ENCODE measurements around the gene YAF2. TPM values are rescaled to one million over a fixed set of nuclear protein-coding genes. Genes with fewer than 3 reads are reported as not detected.

YAF2 gene
- total RNA-seq, 4 donors from 2014 or later, result 8.7 to 17.8 (median 15.2) TPM

GRCh38 chr12:42162193-42162592 is 75.9 kb downstream of the YAF2 start:
- no peak for TF ChIP-seq CTCF (IDR thresholded peaks at IDR 0.05)
- TF ChIP-seq POLR2A (IDR thresholded peaks at IDR 0.05), result no peak
- intact Hi-C loops (cut with DNase I; ENCODE audit: low total_unique reads), result no loop called here
- no peak overlapping the region for H3K4me3 ChIP-seq (ENCODE audit: low read depth, poor library complexity, severe bottlenecking)
- DNase-seq (ENCODE audit: low spot score in 2 of 2), result no peak

DNA sequence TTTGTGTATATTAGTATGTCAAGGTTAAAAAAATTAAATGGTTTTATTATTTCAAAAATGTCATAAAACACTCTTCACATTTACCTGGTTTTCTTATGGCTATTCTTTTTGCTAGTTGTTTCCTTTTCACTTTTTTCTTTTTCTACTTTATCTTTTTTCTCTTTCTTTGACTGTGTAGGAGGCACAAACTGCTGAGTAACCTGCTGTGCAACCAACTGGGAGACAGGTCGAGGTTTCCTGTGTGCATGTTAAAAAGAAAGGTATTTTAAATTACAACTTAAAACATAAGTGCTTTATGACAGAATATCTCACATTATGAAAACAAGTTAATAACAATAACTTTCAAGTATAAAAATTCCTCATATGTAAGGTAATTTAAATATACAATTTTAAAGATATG is 76.5 kb downstream of the YAF2 start:
- no peak overlapping the region for H3K4me3 ChIP-seq (ENCODE audit: low read depth, poor library complexity, severe bottlenecking)
- intact Hi-C loops (cut with DNase I; ENCODE audit: low total_unique reads), result no loop called here
- 84 to 86% methylated on average over 1 of the region's 1 CpG for WGBS, 2 donors
- no peak for DNase-seq (ENCODE audit: low spot score in 2 of 2)
- TF ChIP-seq CTCF (IDR thresholded peaks at IDR 0.05), result no peak
- no peak for TF ChIP-seq POLR2A (IDR thresholded peaks at IDR 0.05)

DNA sequence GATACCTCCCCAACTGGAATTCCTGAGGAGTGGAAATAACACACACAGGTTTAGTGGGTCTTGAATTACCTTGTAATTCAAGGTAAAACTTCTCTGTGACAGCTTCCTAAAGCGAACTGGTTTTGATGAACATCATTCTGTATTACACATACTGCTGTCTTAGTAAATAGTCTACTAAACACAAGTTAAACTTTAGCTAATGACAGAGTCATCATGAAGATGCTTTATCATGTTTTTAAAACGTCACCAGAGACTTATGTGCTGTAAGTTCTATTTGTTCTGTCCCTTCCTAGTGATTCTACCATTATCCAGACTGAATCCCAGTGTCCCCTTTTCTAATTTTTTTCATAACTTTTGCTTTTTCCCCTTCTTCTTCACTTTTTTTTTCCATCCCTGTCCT is 81.8 kb downstream of the YAF2 start:
- no peak overlapping the region for H3K4me3 ChIP-seq (ENCODE audit: low read depth, poor library complexity, severe bottlenecking)
- TF ChIP-seq CTCF (IDR thresholded peaks at IDR 0.05) (no peak), POLR2A (IDR thresholded peaks at IDR 0.05) (no peak)
- intact Hi-C loops (cut with DNase I; ENCODE audit: low total_unique reads), result no loop called here
- no peak for DNase-seq (ENCODE audit: low spot score in 2 of 2)
- 87 to 89% methylated on average over 2 of the region's 2 CpGs for WGBS, 2 donors

DNA sequence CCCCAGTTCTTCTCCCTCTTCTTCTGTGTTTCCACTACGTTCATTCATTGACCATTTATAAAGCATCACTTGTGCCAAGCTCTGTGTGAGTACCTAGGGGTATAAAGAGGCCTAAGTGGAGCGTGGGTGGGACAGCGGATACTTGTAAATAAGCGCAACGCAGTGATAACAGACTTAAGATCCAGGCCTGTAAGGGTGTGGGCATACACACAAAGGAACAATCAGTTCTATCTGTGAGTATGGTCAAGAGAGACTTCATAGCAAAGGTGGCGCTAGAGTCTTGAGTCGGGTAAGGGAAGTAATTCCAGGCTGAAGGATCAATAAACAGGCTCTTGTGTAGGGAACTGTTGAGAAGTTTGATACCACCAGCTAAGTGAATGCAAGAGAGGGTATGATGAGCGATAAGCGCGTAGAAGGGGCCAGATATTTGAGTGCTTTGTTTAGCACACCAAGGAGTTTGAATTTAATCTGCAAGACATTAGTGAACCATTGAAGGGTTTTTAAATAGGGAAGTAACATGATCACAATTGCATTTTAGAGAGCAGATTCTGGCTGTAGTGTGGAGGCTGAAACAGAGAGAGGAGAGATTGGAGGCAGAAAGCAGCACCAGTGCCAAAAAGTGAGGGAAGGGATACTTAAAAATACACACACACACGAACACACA is 92.4 kb downstream of the YAF2 start:
- no peak for DNase-seq (ENCODE audit: low spot score in 2 of 2)
- intact Hi-C loops (cut with DNase I; ENCODE audit: low total_unique reads), result no loop called here
- 82 to 85% methylated on average over 11 of the region's 11 CpGs for WGBS, 2 donors
- no peak overlapping the region for H3K4me3 ChIP-seq (ENCODE audit: low read depth, poor library complexity, severe bottlenecking)
- TF ChIP-seq CTCF (IDR thresholded peaks at IDR 0.05) (no peak), POLR2A (IDR thresholded peaks at IDR 0.05) (no peak)

DNA sequence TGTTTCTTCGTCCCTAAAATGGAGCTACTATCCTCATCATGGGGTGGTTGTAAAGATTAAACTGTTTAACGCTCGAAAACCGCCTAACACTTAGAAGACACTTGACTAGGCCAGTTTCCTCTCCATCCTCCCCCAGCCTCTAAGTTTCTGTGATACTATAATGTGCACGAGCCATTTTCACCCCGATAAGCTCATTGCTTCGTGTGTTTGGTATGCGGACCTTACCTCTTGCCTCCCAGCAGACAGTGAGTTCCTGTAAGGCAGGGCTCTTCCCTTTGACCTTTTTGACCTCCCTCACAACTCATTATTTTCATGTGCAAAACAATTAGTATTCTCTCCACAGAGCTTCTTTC is 92.9 kb downstream of the YAF2 start:
- no peak for TF ChIP-seq CTCF (IDR thresholded peaks at IDR 0.05)
- TF ChIP-seq POLR2A (IDR thresholded peaks at IDR 0.05), result no peak
- no peak for DNase-seq (ENCODE audit: low spot score in 2 of 2)
- intact Hi-C loops (cut with DNase I; ENCODE audit: low total_unique reads), result no loop called here
- WGBS, 2 donors, result 19 to 21% methylated on average over 8 of the region's 8 CpGs
- H3K4me3 ChIP-seq (ENCODE audit: low read depth, poor library complexity, severe bottlenecking), result no peak overlapping the region
